Activated CD4-positive, CD25-positive, alpha-beta regulatory T cell treated with anti-CD3 and anti-CD28 coated beads, Interleukin-2, amount 50 U/mL, for 16 hours (primary cell): Measurements from ENCODE around the gene KIF5B.
"Not testable (repeated sequence)": the region's sequence is repeated elsewhere in the genome, so short reads cannot be mapped to it uniquely, and the experiment has no call there.

Experiments
- DNase-seq: peaks from one replicate; pipeline ENCODE4 v3.0.0-alpha.2; 2020; ENCODE audit warnings: low read depth, low spot score

Gene KIF5B

DNA sequence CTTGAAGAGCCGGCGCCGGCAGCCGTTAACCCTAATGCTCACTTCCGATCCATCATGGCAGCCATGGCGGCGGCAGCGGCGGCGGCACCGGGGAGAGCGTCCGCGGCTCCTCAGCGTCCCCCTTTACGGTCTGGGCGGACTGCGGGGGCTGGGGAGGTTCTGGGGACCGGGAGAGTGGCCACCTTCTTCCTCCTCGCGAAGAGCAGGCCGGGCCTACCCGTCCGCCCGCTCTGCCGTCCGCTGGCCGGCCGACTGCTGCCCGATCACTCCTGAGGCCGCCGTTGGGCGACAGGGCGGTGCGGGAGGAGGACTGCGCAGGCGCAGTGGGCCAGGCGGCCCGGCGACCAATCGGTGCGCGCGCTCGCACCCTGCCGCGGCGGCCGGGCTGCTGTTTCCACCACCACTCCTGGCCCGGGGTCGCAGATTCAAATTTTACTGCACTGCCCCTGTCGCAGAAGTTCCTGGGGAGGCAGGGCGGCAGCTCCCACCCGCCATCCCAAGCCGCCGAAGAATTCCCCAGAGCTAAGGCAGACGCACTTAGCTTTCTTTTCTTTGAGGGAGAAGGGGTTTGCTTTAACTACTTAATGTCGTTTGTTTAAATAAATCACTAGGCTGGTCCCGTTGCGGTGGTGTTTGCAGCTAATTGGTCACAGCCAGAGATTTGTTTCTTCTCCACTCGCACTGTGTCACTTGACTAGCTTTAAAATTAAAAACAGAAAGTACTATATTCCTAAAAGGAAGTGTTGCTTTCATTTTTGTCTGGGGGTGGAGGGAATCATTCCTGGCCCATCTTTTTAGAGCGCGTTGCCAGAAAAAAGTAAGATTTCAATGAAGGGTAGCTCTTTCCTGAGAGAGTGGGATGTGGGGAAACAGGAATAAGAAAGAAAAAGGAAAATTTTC is at the start of gene KIF5B:
Gene KIF5B, minus strand, starts transcription at position 290 of the 900 bp plus-strand sequence. CDS start 452 bp downstream, outside the sequence.
- DNase-seq, result peak; percentile 70

DNA sequence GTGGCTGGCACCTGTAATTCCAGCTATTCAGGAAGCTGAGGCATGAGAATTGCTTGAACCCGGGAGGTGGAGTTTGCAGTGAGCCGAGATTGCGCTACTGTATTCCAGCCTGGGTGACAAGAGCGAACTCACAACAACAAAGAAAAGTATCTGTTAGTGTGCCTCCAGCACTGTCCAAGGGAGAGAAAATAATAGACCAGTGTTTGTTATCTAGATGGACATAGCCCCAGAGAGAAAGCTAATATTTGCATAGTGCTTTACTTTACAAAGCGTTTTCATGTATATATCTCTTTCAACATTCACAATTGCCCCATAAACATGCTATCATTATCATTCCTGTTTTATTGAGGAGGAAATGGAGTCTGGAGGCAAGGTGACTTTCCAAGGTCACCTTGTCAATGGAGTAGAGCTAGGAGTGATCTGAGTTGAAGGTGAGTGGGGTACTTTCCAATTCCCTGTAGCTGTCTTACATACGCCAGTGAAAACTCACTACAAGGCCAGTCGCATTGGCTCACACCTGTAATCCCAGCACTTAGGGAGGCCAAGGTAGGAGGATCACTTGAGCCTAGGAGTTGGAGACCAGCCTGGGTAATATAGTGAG is 49.7 kb upstream of the KIF5B start:
- no peak for DNase-seq

DNA sequence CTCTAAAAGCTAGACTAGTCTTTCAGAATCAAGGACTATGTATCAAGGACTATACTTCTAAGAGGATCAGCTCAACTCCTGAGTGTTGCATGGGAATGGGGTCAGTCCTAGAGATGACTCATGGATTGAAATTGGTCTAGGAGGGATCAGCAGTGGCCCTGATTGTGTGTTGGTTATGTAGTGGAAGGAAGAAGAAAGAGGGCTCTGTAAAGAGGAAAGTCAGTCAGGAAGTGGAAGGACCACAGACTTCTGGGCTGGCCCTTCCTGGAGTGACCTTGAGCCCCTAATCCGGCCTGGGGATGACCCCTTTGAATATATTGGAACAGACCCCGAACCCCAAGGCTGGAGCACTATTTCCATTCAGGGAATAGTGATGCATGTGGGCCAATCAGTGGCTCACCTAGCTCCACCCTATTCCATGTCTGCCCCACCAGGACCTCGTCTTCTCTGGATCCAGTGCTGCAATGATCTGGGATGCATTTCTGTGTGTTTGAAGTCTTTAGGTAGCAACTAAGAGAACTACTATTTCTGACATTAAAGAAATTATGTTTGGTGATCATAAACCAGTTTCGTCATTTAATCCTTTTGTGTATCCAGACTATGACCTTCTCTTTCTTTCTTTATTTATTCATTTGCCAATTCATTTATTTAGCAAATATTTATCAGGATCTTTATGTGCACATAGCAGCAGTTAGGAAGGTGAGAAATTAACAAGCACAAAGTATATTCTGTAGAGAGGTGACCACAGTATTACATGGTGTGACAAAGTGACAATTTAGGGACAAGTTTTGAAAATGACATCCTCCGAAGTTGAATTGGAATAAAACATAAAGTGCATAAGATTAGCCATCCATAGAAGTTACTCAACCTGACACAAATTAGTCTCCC is 48.6 kb upstream of the KIF5B start:
- no peak for DNase-seq

DNA sequence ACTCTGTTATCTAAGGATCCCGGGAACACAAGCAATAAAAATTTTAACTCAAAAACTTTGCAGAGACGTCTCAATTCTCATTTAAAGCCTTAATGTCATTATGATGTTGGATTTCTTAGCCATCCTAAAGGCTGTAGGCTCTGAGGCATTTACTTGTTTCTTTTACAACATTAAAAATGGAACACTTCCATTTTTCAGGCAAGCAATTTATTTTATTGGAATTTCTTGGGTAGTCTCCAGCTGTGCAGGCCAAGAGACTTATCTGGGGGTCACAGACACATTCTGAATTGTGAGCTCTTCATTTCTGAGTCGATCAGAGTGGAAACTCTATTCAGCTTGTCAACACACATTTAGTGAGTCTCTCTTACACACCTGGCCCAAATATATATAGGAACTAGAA is 48.0 kb upstream of the KIF5B start:
- DNase-seq, result no peak

DNA sequence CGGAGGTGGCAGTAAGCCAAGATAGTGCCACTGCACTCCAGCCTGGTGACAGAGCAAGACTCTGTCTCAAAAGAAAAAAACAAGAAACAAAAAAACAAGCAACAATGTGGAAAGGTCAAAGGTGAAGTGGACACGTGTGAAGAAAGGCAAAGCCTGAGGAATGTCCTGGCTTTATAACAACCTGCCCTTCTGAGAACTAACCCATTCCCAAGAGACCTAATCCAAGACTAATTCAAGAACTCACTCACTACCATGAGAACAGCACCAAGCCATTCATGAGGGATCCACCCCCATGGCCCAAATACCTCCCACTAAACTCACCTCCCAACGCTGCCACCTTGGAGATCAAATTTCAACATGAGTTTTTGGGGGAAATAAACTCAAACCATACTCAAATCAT is 47.5 kb upstream of the KIF5B start:
- DNase-seq, result no peak

DNA sequence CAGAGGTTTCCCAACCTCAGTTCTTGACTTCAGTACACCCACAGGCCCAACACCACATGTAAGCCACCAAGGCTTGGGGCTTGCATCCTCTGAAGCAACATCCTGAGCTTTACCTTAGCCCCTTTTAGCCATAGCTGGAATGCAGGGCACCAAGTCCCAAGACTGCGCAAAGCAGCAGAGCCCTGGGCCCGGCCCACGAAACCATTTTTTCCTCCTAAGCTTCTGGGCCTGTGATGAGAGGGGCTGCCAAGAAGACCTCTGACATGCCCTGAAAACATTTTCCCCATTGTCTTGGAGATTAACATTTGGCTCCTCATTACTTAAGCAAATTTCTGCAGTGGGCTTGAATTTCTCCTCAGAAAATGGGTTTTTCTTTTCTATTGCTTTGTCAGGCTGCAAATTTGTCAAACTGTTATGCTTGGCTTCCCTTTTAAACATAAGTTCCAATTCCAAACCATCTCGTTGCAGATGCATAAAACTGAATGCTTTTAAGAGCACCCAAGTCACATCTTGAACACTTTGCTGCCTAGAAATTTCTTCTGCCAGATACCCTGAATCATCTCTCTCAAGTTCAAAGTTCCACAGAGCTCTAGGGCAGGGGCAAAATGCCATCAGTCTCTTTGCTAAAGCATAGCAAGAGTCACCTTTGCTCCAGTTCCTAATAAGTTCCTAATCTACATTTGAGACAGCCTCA is 42.5 kb upstream of the KIF5B start:
- DNase-seq, result not testable (repeated sequence)

DNA sequence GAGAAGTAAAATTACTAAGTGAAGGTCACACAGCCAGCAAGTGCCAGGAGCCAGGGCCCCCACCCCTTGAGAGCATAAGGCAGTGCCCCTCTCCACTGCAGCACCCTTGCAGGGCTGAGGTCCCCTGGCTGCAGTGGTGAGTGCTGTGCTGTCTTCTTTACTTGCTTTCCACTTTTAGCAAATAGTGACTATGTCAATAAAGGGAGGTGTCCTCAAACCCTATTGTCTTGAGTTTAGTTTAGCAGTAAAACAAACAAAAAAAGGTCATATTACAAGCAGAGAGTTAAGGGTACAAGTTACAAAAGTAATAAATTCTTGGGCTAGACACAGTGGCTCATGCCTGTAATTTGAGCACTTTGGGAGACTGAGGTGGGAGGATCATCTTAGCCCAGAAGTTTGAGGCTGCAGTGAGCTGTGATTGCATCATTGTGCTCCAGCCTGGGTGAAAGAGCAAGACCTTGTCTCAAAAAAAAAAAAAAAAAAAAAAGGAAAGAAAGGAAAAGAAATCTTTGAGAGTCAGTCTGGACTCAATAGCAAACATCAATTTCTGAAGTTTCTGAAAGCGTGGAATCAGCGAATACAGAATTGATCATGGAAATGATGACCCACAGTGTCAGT is 39.0 kb upstream of the KIF5B start:
- no peak for DNase-seq

DNA sequence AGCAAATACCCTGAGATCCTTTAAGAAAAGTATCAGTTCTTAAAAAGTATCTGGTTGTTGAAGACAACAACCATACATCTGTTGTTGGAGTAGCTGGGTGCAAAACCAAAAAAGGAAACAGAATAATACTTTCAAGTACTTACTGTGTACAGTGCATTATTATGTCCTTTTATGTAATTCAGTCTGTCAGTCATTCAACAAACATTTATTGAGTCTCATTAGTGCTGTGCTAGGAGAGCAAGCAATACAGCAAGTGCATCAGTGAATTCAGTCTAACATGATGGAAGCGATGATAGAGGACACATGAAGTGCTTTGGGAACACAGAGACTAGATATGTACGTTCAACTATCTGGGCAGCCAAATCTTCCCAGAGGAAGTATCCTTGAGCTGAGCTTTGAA is 37.4 kb upstream of the KIF5B start:
- DNase-seq, result no peak

DNA sequence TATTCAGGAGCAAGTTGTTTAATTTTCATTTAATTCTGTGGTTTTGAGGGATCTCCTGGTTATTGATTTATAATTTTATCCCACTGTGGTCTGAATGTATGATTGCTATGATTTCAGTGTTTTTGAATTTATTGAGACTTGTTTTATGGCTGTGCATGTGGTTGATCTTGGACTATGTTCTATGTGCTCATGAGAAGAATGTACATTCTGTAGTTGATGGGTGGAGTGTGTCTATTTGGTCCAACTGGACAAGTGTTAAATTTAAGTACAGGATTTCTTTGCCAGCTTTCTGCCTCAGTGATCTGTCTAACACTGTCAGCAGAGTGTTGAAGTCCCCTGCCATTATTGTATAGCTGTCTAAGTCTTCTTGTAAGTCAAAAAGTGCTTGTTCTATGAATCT is 34.8 kb upstream of the KIF5B start:
- DNase-seq, result no peak

DNA sequence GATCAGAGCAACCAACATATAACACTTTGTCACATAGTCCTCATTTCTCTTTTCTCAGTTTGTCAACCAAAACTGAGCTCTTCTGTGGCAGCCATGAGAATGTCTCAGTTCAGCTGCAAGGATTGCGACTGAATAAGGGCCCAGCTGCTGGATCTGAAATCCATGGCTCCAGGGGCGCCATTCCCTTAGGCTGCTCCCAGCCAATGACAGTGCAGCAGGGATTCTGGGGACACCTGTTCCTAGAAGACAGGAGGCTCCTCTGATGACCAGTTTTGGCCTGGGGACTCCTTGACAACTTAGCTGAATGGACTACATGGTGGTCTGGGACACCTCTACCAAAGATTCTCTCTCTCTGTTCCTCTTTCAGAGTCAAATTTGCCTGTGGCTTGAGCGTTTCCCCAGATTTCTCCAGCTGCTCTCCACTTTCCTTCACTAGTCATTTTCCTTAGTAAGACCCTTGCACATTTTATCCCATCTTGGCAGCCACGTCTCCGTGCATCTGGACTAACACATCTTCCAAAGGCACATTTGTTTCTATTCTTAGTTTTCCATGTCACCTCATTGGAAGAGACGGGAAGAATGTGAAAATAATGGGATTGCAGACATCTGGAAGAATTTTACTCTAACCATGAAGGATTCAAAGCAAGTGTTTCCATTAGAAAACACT is 28.1 kb upstream of the KIF5B start:
- no peak for DNase-seq

DNA sequence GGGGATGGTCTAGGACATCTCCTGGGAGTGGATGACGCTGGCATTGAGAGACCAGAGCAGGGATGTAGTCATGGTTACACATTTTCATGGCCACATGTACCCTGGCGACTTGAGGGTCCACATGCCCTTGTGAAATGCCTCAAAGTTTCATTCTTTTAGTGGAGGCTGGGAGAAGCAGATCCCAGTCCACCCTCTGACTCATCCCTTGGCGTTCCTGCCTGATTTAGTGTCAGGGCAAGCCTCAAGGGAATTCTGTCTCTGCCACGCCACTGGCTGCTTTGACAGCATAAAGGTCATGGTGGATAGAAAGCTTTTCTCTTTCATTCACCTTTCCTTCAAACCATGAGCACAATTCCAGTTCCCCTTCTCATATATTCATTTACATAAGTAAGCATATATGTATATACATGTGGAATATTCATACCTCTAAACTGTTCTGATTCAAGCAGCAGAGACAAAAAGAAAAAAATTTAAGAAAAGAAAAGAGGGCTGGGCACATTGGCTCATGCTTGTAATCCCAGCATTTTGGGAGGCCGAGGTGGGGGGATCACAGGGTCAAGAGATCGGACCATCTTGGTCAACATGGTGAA is 21.8 kb upstream of the KIF5B start:
- DNase-seq, result no peak

DNA sequence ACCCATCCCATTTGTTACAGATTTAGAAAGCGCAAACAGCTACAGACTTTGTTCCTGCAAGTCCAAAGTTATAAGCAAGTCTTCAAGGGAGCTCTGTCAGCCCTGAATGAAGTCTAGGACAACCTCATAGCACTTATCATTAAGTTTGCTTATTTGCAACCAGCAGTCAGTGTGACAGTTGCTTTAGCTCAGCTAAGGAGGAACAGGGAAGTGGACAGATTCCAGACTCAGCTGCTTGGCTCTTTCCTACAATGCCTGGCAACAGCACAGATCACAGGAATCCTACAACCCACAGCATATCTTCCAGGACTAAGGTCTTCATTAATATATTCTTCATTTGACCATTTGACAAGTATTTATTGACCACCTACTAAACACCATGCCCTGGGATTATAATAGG is 17.4 kb upstream of the KIF5B start:
- DNase-seq, result no peak

DNA sequence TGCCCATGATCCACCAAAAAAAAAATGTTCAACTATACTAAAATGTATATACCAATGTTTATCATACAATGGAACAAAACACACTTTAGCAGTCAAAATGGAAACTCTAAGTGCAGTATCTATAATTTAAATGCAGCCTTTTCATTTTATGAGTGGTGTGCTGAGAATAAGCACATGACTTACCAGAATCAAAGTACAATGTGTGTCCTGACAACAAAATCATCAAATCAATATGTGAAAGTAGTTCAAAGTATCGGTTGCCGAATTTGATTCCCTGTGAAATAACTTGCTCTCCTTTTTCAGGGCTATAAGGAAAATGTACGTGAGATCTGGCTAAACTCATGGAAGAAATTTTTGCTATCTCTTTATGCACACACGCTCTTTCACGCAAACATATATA is 16.9 kb upstream of the KIF5B start:
- no peak for DNase-seq

DNA sequence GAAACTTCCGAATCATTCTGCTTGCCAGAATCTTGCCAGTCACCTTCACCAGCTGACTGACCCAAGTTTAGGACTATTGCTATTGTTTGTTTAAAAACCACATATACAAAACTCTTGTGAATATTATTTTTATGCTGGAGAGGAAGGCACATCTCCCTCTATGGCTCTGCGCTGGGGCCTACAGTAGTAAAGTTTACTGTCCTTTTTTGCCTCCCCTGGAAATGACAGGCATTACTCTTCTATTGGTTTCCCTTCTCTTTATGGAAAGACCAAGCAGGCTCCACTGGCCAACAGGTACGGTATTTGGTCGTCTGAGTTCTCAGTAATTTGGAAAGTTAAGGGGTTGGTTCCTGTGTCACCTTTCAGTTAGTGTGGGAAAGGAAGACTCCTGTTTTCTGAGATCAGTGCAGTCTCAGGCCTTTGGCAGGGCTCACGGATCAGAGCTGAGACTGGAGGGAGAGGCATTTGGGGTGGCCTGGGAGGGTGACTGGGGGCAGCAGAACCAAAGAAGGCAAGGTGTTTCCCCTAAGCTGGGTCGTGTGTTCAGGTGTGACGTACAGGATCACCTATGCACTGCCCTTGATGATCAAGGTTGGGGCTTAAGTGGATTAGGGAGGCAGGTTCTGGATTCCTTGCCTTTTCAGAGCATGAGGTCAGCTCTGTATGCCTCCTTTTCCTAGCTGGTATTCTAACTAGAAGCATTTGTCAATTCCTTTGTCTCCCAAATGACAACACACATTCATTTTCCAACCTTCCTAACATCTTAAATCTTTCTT is 16.0 kb upstream of the KIF5B start:
- no peak for DNase-seq

DNA sequence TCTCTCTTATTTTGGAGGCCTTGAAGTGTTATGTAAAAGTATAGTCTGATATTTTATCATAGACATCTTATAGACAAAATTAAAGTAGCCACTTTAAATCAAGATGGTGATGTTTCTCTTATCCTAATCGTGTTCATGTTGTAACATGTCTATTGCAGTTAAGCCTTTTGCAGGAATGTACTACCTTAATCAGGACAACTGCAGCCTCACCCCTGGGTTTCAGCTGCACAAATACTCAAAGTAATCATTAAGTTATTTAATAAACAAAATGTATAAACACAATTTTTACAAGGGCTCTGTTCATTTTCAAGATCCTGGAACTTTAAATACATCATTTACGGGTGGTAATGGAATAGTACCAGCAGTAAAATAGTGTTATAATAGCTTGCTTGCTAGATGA is 14.4 kb upstream of the KIF5B start:
- DNase-seq, result no peak

DNA sequence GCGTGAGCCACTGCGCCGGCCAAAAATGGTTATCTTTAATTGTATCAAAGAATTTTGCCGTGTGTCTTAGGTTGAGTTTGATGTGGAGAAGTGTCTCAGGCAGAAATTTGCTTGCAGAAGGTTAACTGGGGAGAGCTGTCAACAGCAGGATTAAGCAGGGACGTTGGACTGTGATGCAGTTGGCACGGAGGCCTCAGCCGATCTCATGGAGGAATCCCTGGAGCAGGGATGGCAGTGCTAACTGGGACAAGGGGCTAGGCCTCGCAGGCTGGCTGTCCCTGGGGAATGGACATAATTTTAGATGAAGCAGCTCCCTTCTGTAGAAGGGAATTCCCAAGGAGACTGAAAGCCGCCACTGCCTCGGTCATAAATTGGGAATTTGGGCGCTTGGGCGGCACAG is 12.3 kb upstream of the KIF5B start:
- DNase-seq, result no peak

DNA sequence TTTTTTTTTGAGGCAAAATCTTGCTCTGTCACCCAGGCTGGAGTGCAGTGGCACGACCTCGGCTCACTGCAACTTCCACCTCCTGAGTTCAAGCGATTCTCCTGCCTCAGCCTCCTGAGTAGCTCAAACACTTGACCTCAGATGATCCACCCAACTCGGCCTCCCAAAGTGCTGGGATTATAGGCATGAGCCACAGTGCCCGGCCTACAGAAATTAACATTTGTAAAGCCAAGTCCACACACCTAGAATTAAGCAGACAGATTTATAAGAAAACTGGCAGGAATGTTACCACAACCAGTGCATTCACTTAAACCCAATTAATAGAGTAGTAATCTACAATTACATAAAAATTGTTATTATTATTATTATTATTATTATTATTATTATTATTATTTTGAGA is 11.7 kb upstream of the KIF5B start:
- DNase-seq, result not testable (repeated sequence)

DNA sequence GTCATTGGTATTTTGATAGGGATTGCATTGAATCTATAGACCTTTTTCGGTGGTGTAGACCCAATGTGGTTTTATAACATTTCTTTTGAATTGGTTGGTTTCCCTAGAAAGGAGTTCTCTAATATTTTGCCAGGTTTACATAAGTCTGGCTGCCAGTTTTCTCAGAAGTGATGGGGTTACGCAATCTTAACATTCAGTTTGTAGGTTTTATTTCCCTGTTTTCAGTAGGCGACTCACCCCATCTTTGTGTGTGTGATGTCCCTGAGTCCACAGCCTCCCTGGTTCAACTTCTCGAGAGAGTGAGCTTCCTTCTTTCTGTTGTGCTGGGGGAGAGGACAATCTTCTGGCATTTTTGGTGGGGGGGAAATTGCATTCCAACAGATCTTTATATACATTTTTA is 9.6 kb upstream of the KIF5B start:
- no peak for DNase-seq

DNA sequence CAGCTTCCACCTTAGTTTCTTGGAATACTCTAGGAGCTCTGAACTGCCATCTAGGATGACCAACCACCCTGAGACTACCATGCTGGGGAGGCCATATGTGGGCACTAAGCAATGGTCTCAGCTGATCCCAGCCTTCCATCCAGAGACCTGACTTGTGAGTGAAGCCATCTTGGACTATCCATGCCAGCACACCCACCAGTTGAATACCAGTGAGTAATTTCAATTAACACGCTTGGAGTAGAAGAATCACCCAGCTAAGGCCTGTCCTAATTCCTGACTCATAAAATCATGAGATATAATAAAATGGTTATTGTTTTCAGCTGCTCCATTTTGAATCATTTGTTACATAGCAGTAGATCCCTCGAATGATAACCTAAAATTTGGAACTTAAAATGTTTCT is 5.2 kb upstream of the KIF5B start:
- no peak for DNase-seq

DNA sequence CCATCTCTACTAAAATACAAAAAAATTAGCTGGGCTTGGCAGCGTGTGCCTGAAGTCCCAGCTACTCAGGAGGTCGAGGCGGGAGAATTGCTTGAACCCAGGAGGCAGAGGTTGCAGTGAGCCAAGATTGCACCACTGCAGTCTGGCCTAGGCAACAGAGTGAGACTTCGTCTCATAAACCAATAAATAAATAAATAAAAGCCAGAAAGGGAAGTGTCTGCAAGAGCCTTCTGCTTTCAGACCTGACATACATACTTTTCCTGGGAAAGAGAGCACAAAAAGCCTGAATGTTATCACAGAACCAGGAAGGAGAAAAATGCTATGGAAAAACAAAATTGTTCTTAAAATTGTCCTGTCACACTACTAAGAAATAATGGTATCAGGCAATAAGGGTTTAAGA is 4.1 kb upstream of the KIF5B start:
- no peak for DNase-seq
